K562 (cell line): ENCODE data around the gene C1R. TPM values are rescaled to one million over a fixed set of nuclear protein-coding genes. Genes with fewer than 3 reads are reported as not detected.

Source experiments
- ATAC-seq: fragments of 200-7000 bp; cut with Tn5 transposase; 3 replicates; pipeline ENCODE4 v1.9.1; 2020; ENCODE audit warnings: moderate library complexity
- BruUV-seq: library from RNA; stranded (reverse); fragments of 400-500 nt; replicated peaks from 2 replicates; lab custom pipeline; 2021; lab: Mats Ljungman, UMichigan
- CTCF ChIA-PET: fragments of 300-600 bp; formaldehyde crosslinking; extraction: SDS; loops from one replicate; lab custom pipeline; 2021; ENCODE audit warnings: low intra/inter-chr PET ratio; lab: Yijun Ruan, JAX
- POLR2A ChIA-PET: fragments of 300-600, 350-650 bp; sonication (Branson Sonifier 250); formaldehyde crosslinking; extraction: SDS; loops from one replicate; lab custom pipeline; 2021; ENCODE audit warnings: antibody characterized with exemption, inconsistent platforms; lab: Yijun Ruan, JAX
- DNase-seq, 4 experiments: peaks; one replicate each; pipeline versions ENCODE4 v3.0.0 to v3.0.0-alpha.2; 2011 to 2018; ENCODE audit warnings: low spot score in 3 of 4, mixed read lengths in 3 of 4; ENCODE audit errors: extremely low read depth in 1 of 4
- FAIRE-seq: peaks from 2 replicates; lab custom pipeline; 2011; peaks lifted over from hg19 to GRCh38; lab: Jason Lieb, UNC
- H2AFZ ChIP-seq: 2 replicates; pipeline ENCODE4 v1.6.0; 2011; ENCODE audit warnings: low read depth, low read length, control low read depth, inconsistent platforms
- H3K27ac ChIP-seq: fragments of 200-600 bp; 3 replicates; pipeline ENCODE4 v1.8.0; 2011; ENCODE audit warnings: low read depth, mild to moderate bottlenecking, control low read depth, inconsistent platforms, low read length, moderate library complexity, mixed read lengths; ENCODE audit errors: extremely low read depth
- H3K27me3 ChIP-seq, 2 experiments: fragments of 300-600 bp in 1 of 2; 2 replicates in 1 of 2; 3 replicates in 1 of 2; pipeline versions ENCODE4 v1.6.0 to v1.8.0; 2011; ENCODE audit warnings: inconsistent platforms in 2 of 2, low read length in 2 of 2, mild to moderate bottlenecking in 1 of 2, mixed read lengths in 1 of 2, moderate library complexity in 1 of 2; ENCODE audit not compliant: control insufficient read depth in 2 of 2, insufficient read depth in 2 of 2
- H3K36me3 ChIP-seq: fragments of 300-600 bp; 3 replicates; pipeline ENCODE4 v1.8.0; 2011; ENCODE audit warnings: mild to moderate bottlenecking, low read length, inconsistent platforms; ENCODE audit not compliant: control insufficient read depth, insufficient read depth
- H3K4me1 ChIP-seq, 2 experiments: fragments of 200-600 bp in 1 of 2; replicated peaks in 1 of 2; 2 replicates in 1 of 2; 3 replicates in 1 of 2; pipeline versions ENCODE4 v1.5.1 to v1.8.0; 2011; ENCODE audit warnings: inconsistent platforms in 2 of 2, low read length in 2 of 2, mild to moderate bottlenecking in 1 of 2, mixed read lengths in 1 of 2, moderate library complexity in 1 of 2; ENCODE audit not compliant: control insufficient read depth in 2 of 2, insufficient read depth in 2 of 2
- H3K4me2 ChIP-seq: 2 replicates; pipeline ENCODE4 v1.6.1; 2011; ENCODE audit warnings: low read length, control low read depth, inconsistent platforms, mixed read lengths; ENCODE audit not compliant: insufficient read depth
- H3K4me3 ChIP-seq: fragments of 200-600 bp; sonication (generic), shearing (Covaris generic); 2 replicates; pipeline ENCODE4 v1.5.1; 2016; ENCODE audit warnings: control low read depth, inconsistent platforms
- H3K79me2 ChIP-seq: fragments of 200-600 bp; 3 replicates; pipeline ENCODE4 v1.8.0; 2011; ENCODE audit warnings: low read length, inconsistent platforms; ENCODE audit not compliant: control insufficient read depth, insufficient read depth
- H3K9ac ChIP-seq, 2 experiments: 2 replicates each; pipeline versions ENCODE4 v1.6.0 to v1.6.1; 2011; ENCODE audit warnings: low read depth in 2 of 2, low read length in 2 of 2, control low read depth in 1 of 2, inconsistent platforms in 1 of 2, mild to moderate bottlenecking in 1 of 2, mixed read lengths in 1 of 2; ENCODE audit not compliant: insufficient read depth in 1 of 2
- H3K9me1 ChIP-seq: one replicate; pipeline ENCODE4 v1.6.0; 2011; ENCODE audit warnings: inconsistent platforms, mild to moderate bottlenecking, low read length, moderate library complexity; ENCODE audit not compliant: control insufficient read depth, insufficient read depth
- H3K9me3 ChIP-seq: replicated peaks from 2 replicates; pipeline ENCODE4 v1.5.1; 2011; ENCODE audit warnings: low read depth, low read length, inconsistent platforms; ENCODE audit not compliant: control insufficient read depth, insufficient read depth
- H4K20me1 ChIP-seq: replicated peaks from 2 replicates; pipeline ENCODE4 v1.6.1; 2011; ENCODE audit warnings: low read length, inconsistent platforms, mixed read lengths; ENCODE audit not compliant: control insufficient read depth, insufficient read depth
- CEBPB ChIP-seq: fragments of 450-650 bp; IDR thresholded peaks from 2 replicates; pipeline ENCODE4 v1.6.1; 2016; ENCODE audit warnings: missing genetic modification characterization, missing compliant biosample characterization
- CSDE1 ChIP-seq, 2 experiments: fragments of 450-650 bp; IDR thresholded peaks; 2 replicates each; pipeline ENCODE4 v1.6.1; 2016; ENCODE audit warnings: mild to moderate bottlenecking in 1 of 2
- ILF3 ChIP-seq: fragments of 450-650 bp; IDR thresholded peaks from 2 replicates; pipeline ENCODE4 v1.6.1; 2018; ENCODE audit warnings: antibody characterized with exemption, mild to moderate bottlenecking, moderate library complexity, borderline replicate concordance
- WGBS: fragments of 100-300 bp; shearing (Covaris generic); methylation state at CpG from one replicate; pipeline ENCODE4 v1.1.6; 2016; ENCODE audit warnings: low coverage, mixed read lengths; ENCODE audit not compliant: insufficient coverage; ENCODE audit errors: missing lambda C conversion rate; 5-methylcytosine and 5-hydroxymethylcytosine counted together
- in situ Hi-C: fragments of 300-500 bp; cut with MboI; formaldehyde crosslinking; loops from 4 replicates; pipeline ENCODE4 v1.15.0; 2018; ENCODE audit warnings: inconsistent platforms, mixed read lengths
- intact Hi-C: fragments of 100-400 bp; cut with micrococcal nuclease; formaldehyde crosslinking; loops from 2 replicates; pipeline ENCODE4 v1.14.2; 2022
- polyA plus RNA-seq, 8 experiments: library from polyadenylated mRNA; depleted of rRNA in 4 of 8; stranded (reverse) in 5 of 8; unstranded in 3 of 8; fragments of >200 nt; fragmentation: Nextera tagmentation in 2 of 8; fragmentation: Illumina TruSeq in 1 of 8; extraction: Ambion mirVana in 2 of 8; extraction: Trizol in 1 of 8; gene quantifications; 2 replicates each; pipeline versions ENCODE4 v1.2.1 to v1.2.3, GENCODE V29; 2011 to 2014; ENCODE audit warnings: inconsistent platforms in 1 of 8, missing spikeins in 1 of 8
- total RNA-seq, 7 experiments: library from RNA; depleted of rRNA in 6 of 7; stranded (reverse); fragments of >200 nt in 6 of 7; fragmentation: Illumina TruSeq in 2 of 7; extraction: Trizol in 2 of 7; gene quantifications; 2 replicates each; pipeline versions ENCODE4 v1.2.1 to v1.2.3, GENCODE V29; 2011 to 2021; ENCODE audit warnings: low replicate concordance in 1 of 7

Gene C1R
- total and polyA plus RNA-seq, 9 of the 15 experiments (the other 6 are each of a cell fraction or from before 2014, with no cell fraction given) = 0.07 to 1.0 (median 0.33) TPM; not detected in 1

DNA sequence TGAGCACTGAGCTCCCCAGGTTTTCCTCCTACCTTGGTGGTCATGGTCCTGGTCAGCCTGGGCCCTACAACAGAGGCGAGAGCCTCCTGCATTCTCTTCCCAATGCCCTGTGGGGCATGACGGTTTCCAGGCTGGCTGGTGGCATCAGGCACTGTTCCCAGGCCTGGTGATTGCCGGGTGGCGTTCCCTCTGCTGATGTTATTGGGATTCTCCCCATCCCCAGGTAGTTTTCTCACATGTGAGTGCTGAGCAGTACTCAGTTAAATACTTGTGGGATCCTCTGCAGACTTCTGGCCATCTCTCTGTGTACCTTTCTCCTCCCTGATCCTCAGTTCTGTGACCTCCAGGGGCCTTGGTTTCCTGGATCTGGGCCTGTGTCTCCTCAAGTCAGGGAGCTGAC is 15.8 kb downstream of the C1R start:
- ChIA-PET CTCF (no interaction called here), POLR2A (no interaction called here)
- H3K4me1 ChIP-seq = peaks cover 0 to 3% of the 10 kb centered on the region in 2 experiments; a peak in 1 of 5 replicates
- H3K27ac ChIP-seq = no peak overlapping the region
- H3K36me3 ChIP-seq = no peaks in the 10 kb centered on the region
- H3K4me2 ChIP-seq = no peak overlapping the region
- no peak for TF ChIP-seq ILF3
- no peak for DNase-seq
- no peaks in the 10 kb centered on the region for H3K79me2 ChIP-seq
- intact Hi-C loops (no loop called here), in situ Hi-C loops (no loop called here)
- H3K9me3 ChIP-seq = no peaks in the 10 kb centered on the region
- no TSS peak for BruUV-seq
- H3K9ac ChIP-seq = no peak overlapping the region
- no peaks in the 10 kb centered on the region for H3K9me1 ChIP-seq
- H3K4me3 ChIP-seq = no peak overlapping the region
- H4K20me1 ChIP-seq = no peaks in the 10 kb centered on the region
- no peak overlapping the region for H2AFZ ChIP-seq
- WGBS = 6% methylated on average over 2 of the region's 4 CpGs
- peaks cover 0 to 3% of the 10 kb centered on the region in 2 experiments; a peak in 2 of 5 replicates for H3K27me3 ChIP-seq
- no peak for FAIRE-seq
- no peak for ATAC-seq

DNA sequence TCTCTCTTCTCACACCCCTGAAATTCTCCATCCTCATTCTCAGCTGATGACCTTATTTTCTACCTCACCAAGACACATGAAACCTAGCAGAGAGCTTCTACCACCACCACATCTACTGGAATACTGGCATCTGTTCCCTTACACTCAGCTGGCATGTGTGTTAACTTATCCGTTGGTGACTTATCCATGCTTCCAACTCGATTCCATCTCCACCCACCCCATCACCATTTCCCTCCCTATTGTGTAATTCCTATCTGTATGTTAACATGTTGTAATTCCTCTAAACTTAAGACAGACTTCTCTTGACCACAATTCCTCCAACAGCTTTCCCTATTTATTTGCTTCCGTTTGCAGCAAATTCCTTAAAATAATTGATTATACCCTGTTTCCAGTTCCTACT is 16.3 kb downstream of the C1R start:
- Histone ChIP-seq H3K27me3 (peaks cover 0 to 3% of the 10 kb centered on the region in 2 experiments; a peak in 2 of 5 replicates), H3K4me1 (peaks cover 0 to 1% of the 10 kb centered on the region in 2 experiments; a peak in 1 of 5 replicates), H3K4me3 (no peak overlapping the region), H4K20me1 (no peaks in the 10 kb centered on the region), H3K9me1 (no peaks in the 10 kb centered on the region), H3K79me2 (no peaks in the 10 kb centered on the region), H3K4me2 (no peak overlapping the region), H3K9ac (no peak overlapping the region), H2AFZ (no peak overlapping the region), H3K36me3 (no peaks in the 10 kb centered on the region), H3K27ac (no peak overlapping the region), H3K9me3 (no peaks in the 10 kb centered on the region)
- TF ChIP-seq CEBPB (0 out of 2 replicates have a peak, but pooled peaks have one; percentile 30), CSDE1 (IDR thresholded peaks at IDR 0.05) (no peak)
- intact Hi-C loops = no loop called here
- in situ Hi-C loops = no loop called here
- WGBS = 21% methylated on average over 3 of the region's 3 CpGs
- DNase-seq (no peak), ATAC-seq (no peak), FAIRE-seq (no peak)
- ChIA-PET POLR2A (no interaction called here), CTCF (no interaction called here)
- BruUV-seq = no TSS peak
